OCI-LY1 (cell line): ENCODE data around the gene MSMO1.
A peak's percentile ranks its signal among the peaks of the same experiment; 100 is the strongest.

Experiments used
- H2AFZ ChIP-seq: fragments of 200-600 bp; sonication (generic), shearing (Covaris generic); 2 replicates; pipeline ENCODE4 v1.6.0; 2014; ENCODE audit warnings: antibody characterized with exemption, mild to moderate bottlenecking, low read length
- H3F3A ChIP-seq: fragments of 200-600 bp; sonication (generic), shearing (Covaris generic); 2 replicates; pipeline ENCODE4 v1.6.0; 2014; ENCODE audit warnings: mild to moderate bottlenecking, antibody characterized with exemption, low read length, moderate library complexity; ENCODE audit not compliant: insufficient read depth
- H3K27ac ChIP-seq: fragments of 200-600 bp; sonication (generic); 2 replicates; pipeline ENCODE4 v1.5.1; 2014; ENCODE audit warnings: low read length, mixed run types, mild to moderate bottlenecking, low read depth; ENCODE audit not compliant: poor library complexity, severe bottlenecking
- H3K27me3 ChIP-seq: fragments of 200-600 bp; sonication (generic); 2 replicates; pipeline ENCODE4 v1.6.0; 2014; ENCODE audit warnings: antibody characterized with exemption, mild to moderate bottlenecking, low read length, moderate library complexity; ENCODE audit not compliant: insufficient read depth
- H3K36me3 ChIP-seq: fragments of 200-600 bp; sonication (generic); 2 replicates; pipeline ENCODE4 v1.6.1; 2014; ENCODE audit warnings: mild to moderate bottlenecking, antibody characterized with exemption, low read length, moderate library complexity, mixed read lengths; ENCODE audit not compliant: insufficient read depth
- H3K4me1 ChIP-seq: fragments of 200-600 bp; sonication (generic); 2 replicates; pipeline ENCODE4 v1.5.1; 2014; ENCODE audit warnings: mild to moderate bottlenecking, low read length, moderate library complexity; ENCODE audit not compliant: insufficient read depth, severe bottlenecking
- H3K4me2 ChIP-seq: fragments of 200-600 bp; sonication (generic), shearing (Covaris generic); 2 replicates; pipeline ENCODE4 v1.6.1; 2014; ENCODE audit warnings: low read length
- H3K4me3 ChIP-seq: fragments of 200-600 bp; sonication (generic); 2 replicates; pipeline ENCODE4 v1.5.1; 2014; ENCODE audit warnings: low read length, low read depth, mild to moderate bottlenecking, mixed read lengths; ENCODE audit not compliant: poor library complexity, severe bottlenecking
- H3K79me2 ChIP-seq: fragments of 200-600 bp; shearing (Covaris generic); 2 replicates; pipeline ENCODE4 v1.6.1; 2016; ENCODE audit warnings: mixed run types, low read length, mixed read lengths; ENCODE audit not compliant: insufficient read depth
- H3K9ac ChIP-seq: fragments of 200-600 bp; sonication (generic), shearing (Covaris generic); 2 replicates; pipeline ENCODE4 v1.6.1; 2014; ENCODE audit warnings: mild to moderate bottlenecking, low read length, mixed read lengths
- H3K9me2 ChIP-seq: fragments of 200-600 bp; sonication (generic), shearing (Covaris generic); 2 replicates; pipeline ENCODE4 v1.6.1; 2014; ENCODE audit warnings: low read depth, mild to moderate bottlenecking, low read length, mixed read lengths
- H3K9me3 ChIP-seq: fragments of 200-600 bp; shearing (Covaris generic); 2 replicates; pipeline ENCODE4 v1.6.1; 2014; ENCODE audit warnings: low read length, mixed read lengths
- H4K20me1 ChIP-seq: fragments of 200-600 bp; sonication (generic), shearing (Covaris generic); 2 replicates; pipeline ENCODE4 v1.6.0; 2016; ENCODE audit warnings: mild to moderate bottlenecking, low read length; ENCODE audit not compliant: insufficient read depth
- CTCF ChIP-seq: fragments of 200-600 bp; sonication (generic), shearing (Covaris generic); IDR thresholded peaks from 2 replicates; pipeline ENCODE4 v1.5.1; 2017; ENCODE audit warnings: mild to moderate bottlenecking, antibody characterized with exemption, low read length, moderate library complexity, mixed read lengths
- EZH2 ChIP-seq: fragments of 200-600 bp; sonication (generic), shearing (Covaris generic); IDR thresholded peaks from 2 replicates; pipeline ENCODE4 v1.8.0; 2017; ENCODE audit warnings: borderline replicate concordance, mixed run types, mild to moderate bottlenecking, antibody characterized with exemption, low read length, moderate library complexity, mixed read lengths

MSMO1 gene

GRCh38 chr4:165326831-165327210 lies 648 bp upstream of the MSMO1 start:
- peak overlapping the region; percentile 96 for H2AFZ ChIP-seq
- no peaks in the 10 kb centered on the region for H3K9me2 ChIP-seq
- H3K4me2 ChIP-seq = peak overlapping the region; percentile 97
- peak overlapping the region; percentile 83 for H3K27ac ChIP-seq
- H3K36me3 ChIP-seq = peaks cover 45% of the 10 kb centered on the region
- H3K9me3 ChIP-seq = peaks cover 4% of the 10 kb centered on the region; the same call in 1 of the 2 replicates
- TF ChIP-seq CTCF (no peak), EZH2 (no peak)
- peaks cover 41% of the 10 kb centered on the region for H3K4me1 ChIP-seq
- no peaks in the 10 kb centered on the region for H3K27me3 ChIP-seq
- peak overlapping the region; percentile 88 for H3K9ac ChIP-seq
- peaks cover 4% of the 10 kb centered on the region; the same call in 1 of the 2 replicates for H4K20me1 ChIP-seq
- peak overlapping the region; percentile 96 for H3K4me3 ChIP-seq
- H3F3A ChIP-seq = no peaks in the 10 kb centered on the region; the same call in 1 of the 2 replicates
- H3K79me2 ChIP-seq = peaks cover 42% of the 10 kb centered on the region

- H3K9ac ChIP-seq = peak overlapping the region; percentile 95
- peak overlapping the region; percentile 86 for H3K27ac ChIP-seq
- peaks cover 4% of the 10 kb centered on the region; the same call in 1 of the 2 replicates for H4K20me1 ChIP-seq
- H3K9me2 ChIP-seq = no peaks in the 10 kb centered on the region
- H2AFZ ChIP-seq = no peak overlapping the region
- H3K36me3 ChIP-seq = peaks cover 58% of the 10 kb centered on the region
- TF ChIP-seq EZH2 (no peak), CTCF (no peak)
- peaks cover 4% of the 10 kb centered on the region; the same call in 1 of the 2 replicates for H3K9me3 ChIP-seq
- no peaks in the 10 kb centered on the region for H3F3A ChIP-seq
- peaks cover 54% of the 10 kb centered on the region for H3K4me1 ChIP-seq
- H3K4me2 ChIP-seq = peak overlapping the region; percentile 96
- peak overlapping the region; percentile 96 for H3K4me3 ChIP-seq
- peaks cover 54% of the 10 kb centered on the region for H3K79me2 ChIP-seq
- no peaks in the 10 kb centered on the region for H3K27me3 ChIP-seq
These were observed 594 bp downstream of the MSMO1 start for GRCh38 chr4:165328101-165328425.

GRCh38 chr4:165328708-165329107 lies 1.2 kb downstream of the MSMO1 start:
- H3K4me3 ChIP-seq = peak overlapping the region; percentile 96
- H3K9me3 ChIP-seq = peaks cover 4% of the 10 kb centered on the region; the same call in 1 of the 2 replicates
- H3K36me3 ChIP-seq = peaks cover 64% of the 10 kb centered on the region
- no peak for TF ChIP-seq CTCF
- no peak for TF ChIP-seq EZH2
- H3K27ac ChIP-seq = peak overlapping the region; percentile 86
- H3F3A ChIP-seq = no peaks in the 10 kb centered on the region
- peaks cover 61% of the 10 kb centered on the region for H3K79me2 ChIP-seq
- peaks cover 59% of the 10 kb centered on the region for H3K4me1 ChIP-seq
- no peaks in the 10 kb centered on the region for H3K27me3 ChIP-seq
- H3K9me2 ChIP-seq = no peaks in the 10 kb centered on the region
- peak overlapping the region; percentile 96 for H3K4me2 ChIP-seq
- peak overlapping the region; percentile 95 for H3K9ac ChIP-seq
- no peak overlapping the region for H2AFZ ChIP-seq
- H4K20me1 ChIP-seq = peaks cover 4% of the 10 kb centered on the region; the same call in 1 of the 2 replicates
